ENCODE results near the gene ZNF512B. TPM values are rescaled to one million over a fixed set of nuclear protein-coding genes. Genes with fewer than 3 reads are reported as not detected.

ZNF512B gene
- total RNA-seq, 3 donors from 2014 or later (not counting 1 experiment from before 2014, with no cell fraction given) = 11.5 to 16.8 (median 13.8) TPM

DNA sequence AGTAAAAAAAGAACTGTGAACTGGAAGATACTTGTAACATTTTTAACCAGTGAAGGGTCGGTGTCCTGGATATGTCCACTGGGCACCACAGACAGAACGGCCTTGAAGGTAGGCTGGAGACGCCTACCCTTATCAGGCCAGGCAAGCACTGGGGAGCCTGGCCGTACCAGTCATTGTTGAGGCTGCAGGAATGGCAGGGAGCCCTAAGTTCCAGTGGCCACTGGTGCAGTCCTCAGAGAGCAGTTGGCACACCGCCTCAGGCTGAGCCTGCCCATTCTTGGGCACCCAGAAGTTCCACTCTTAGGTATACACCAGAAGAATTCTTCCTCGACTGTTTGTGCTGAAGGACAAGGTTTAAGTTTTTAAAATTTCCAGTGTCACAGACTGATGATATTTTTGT lies 54.3 kb downstream of the ZNF512B start:
- H3K9me3 ChIP-seq (ENCODE audit: control insufficient read depth, insufficient read depth, low read length) = peaks cover 14% of the 10 kb centered on the region
- Mint-ChIP-seq H3K27ac (no peak overlapping the region), H3K4me3 (no peak overlapping the region), H3K36me3 (no peaks in the 10 kb centered on the region), H3K27me3 (ENCODE audit: low read depth in 2 of 2) (no peaks in the 10 kb centered on the region), H3K9me3 (peaks cover 0 to 3% of the 10 kb centered on the region in 2 donors), H3K4me1 (peaks cover 25 to 30% of the 10 kb centered on the region in 2 donors)
- no peak for DNase-seq
- intact Hi-C loops (cut with micrococcal nuclease) = no loop called here
- H3K27ac ChIP-seq (ENCODE audit: low read length) = no peak overlapping the region
- no peak overlapping the region for H3K4me3 ChIP-seq (ENCODE audit: low read length)
- H3K36me3 ChIP-seq (ENCODE audit: control insufficient read depth, insufficient read depth, low read length) = peaks cover 15% of the 10 kb centered on the region
- TF ChIP-seq, protein P1, sequence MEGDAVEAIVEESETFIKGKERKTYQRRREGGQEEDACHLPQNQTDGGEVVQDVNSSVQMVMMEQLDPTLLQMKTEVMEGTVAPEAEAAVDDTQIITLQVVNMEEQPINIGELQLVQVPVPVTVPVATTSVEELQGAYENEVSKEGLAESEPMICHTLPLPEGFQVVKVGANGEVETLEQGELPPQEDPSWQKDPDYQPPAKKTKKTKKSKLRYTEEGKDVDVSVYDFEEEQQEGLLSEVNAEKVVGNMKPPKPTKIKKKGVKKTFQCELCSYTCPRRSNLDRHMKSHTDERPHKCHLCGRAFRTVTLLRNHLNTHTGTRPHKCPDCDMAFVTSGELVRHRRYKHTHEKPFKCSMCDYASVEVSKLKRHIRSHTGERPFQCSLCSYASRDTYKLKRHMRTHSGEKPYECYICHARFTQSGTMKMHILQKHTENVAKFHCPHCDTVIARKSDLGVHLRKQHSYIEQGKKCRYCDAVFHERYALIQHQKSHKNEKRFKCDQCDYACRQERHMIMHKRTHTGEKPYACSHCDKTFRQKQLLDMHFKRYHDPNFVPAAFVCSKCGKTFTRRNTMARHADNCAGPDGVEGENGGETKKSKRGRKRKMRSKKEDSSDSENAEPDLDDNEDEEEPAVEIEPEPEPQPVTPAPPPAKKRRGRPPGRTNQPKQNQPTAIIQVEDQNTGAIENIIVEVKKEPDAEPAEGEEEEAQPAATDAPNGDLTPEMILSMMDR (IDR thresholded peaks at IDR 0.05) = no peak
- H3K27me3 ChIP-seq (ENCODE audit: control insufficient read depth, insufficient read depth, low read length) = no peaks in the 10 kb centered on the region
- ATAC-seq = no peak
- peaks cover 19% of the 10 kb centered on the region for H3K4me1 ChIP-seq (ENCODE audit: control insufficient read depth, insufficient read depth, low read length)
- 97% methylated on average over 6 of the region's 6 CpGs for WGBS (ENCODE audit: insufficient coverage)

DNA sequence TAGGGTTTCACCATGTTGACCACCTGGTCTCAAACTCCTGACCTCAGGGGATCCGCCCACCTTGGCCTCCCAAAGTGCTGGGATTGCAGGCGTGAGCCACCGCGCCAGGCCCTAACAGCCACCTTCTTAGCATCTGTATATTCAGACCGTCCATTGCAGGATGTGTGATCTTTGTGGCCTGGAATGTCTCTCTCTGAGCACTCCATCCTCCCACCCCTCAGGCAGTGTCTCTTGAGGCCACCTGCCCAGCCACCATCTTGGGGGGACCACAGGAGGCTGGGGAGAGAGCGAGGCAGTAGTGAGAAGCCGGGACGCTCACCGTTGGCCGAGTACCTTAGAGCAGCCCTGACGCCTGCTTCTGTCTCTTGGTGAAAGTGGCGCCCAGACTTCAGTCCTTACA lies 56.0 kb downstream of the ZNF512B start:
- H3K4me3 Mint-ChIP-seq = no peak overlapping the region
- Histone ChIP-seq H3K4me3 (ENCODE audit: low read length) (no peak overlapping the region), H3K9me3 (ENCODE audit: control insufficient read depth, insufficient read depth, low read length) (peaks cover 14% of the 10 kb centered on the region), H3K4me1 (ENCODE audit: control insufficient read depth, insufficient read depth, low read length) (peaks cover 19% of the 10 kb centered on the region), H3K27ac (ENCODE audit: low read length) (no peak overlapping the region), H3K36me3 (ENCODE audit: control insufficient read depth, insufficient read depth, low read length) (peaks cover 8% of the 10 kb centered on the region), H3K27me3 (ENCODE audit: control insufficient read depth, insufficient read depth, low read length) (no peaks in the 10 kb centered on the region)
- intact Hi-C loops (cut with micrococcal nuclease) = loop anchor here (5.0 kb wide), 1 partner anchor 124 kb away; the partner anchor contains the start of gene C20orf204
- WGBS (ENCODE audit: insufficient coverage) = 92% methylated on average over 12 of the region's 12 CpGs
- H3K36me3 Mint-ChIP-seq = no peaks in the 10 kb centered on the region
- ATAC-seq (no peak), DNase-seq (no peak)
- no peaks in the 10 kb centered on the region for H3K27me3 Mint-ChIP-seq (ENCODE audit: low read depth in 2 of 2)
- TF ChIP-seq, protein P1 (IDR thresholded peaks at IDR 0.05) = no peak
- H3K4me1 Mint-ChIP-seq = peaks cover 31 to 38% of the 10 kb centered on the region in 2 donors
- no peak overlapping the region for H3K27ac Mint-ChIP-seq
- H3K9me3 Mint-ChIP-seq = peaks cover 0 to 3% of the 10 kb centered on the region in 2 donors

DNA sequence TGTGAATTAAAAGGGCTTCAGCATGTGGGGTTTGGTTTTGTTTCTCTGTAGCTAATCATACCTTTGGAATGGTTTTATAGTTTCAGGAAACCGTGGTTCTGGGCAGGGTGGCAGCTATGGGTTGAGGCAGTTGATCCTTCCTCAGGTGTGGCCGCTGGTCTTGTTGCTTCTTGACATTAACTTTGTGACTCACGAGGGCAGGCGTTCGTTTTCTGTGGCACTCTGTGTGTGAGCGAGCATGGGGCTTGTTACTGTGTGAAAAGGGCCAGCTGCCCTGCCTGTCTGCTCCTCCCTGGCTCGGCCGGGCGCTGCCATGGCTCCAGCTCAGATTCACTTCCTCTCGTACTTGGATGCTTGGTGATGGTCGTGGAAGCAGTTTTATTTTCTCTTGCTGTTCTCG lies 58.6 kb downstream of the ZNF512B start:
- Histone ChIP-seq H3K9me3 (ENCODE audit: control insufficient read depth, insufficient read depth, low read length) (peaks cover 6% of the 10 kb centered on the region), H3K27ac (ENCODE audit: low read length) (no peak overlapping the region), H3K27me3 (ENCODE audit: control insufficient read depth, insufficient read depth, low read length) (no peaks in the 10 kb centered on the region), H3K4me1 (ENCODE audit: control insufficient read depth, insufficient read depth, low read length) (peaks cover 19% of the 10 kb centered on the region), H3K36me3 (ENCODE audit: control insufficient read depth, insufficient read depth, low read length) (no peaks in the 10 kb centered on the region), H3K4me3 (ENCODE audit: low read length) (no peak overlapping the region)
- TF ChIP-seq, protein P1 (IDR thresholded peaks at IDR 0.05) = no peak
- intact Hi-C loops (cut with micrococcal nuclease) = loop anchor here (5.0 kb wide), 1 partner anchor 126 kb away; the partner anchor contains the start of gene C20orf204
- ATAC-seq = no peak
- DNase-seq = no peak
- H3K27ac Mint-ChIP-seq = peak overlapping the region; percentile 68 to 74
- 59% methylated on average over 12 of the region's 12 CpGs for WGBS (ENCODE audit: insufficient coverage)
- H3K9me3 Mint-ChIP-seq = peaks cover 0 to 2% of the 10 kb centered on the region in 2 donors
- no peak overlapping the region for H3K4me3 Mint-ChIP-seq
- H3K4me1 Mint-ChIP-seq = peaks cover 39 to 42% of the 10 kb centered on the region in 2 donors
- H3K36me3 Mint-ChIP-seq = no peaks in the 10 kb centered on the region
- H3K27me3 Mint-ChIP-seq (ENCODE audit: low read depth in 2 of 2) = no peaks in the 10 kb centered on the region

All from natural killer cell (primary cell).